ENCODE results near the gene L3MBTL1.
A peak's percentile ranks its signal among the peaks of the same experiment; 100 is the strongest.

L3MBTL1 gene

GRCh38 chr20:43590392-43591303, 83.2 kb downstream of the L3MBTL1 start, which contains the start of gene IFT52:
Gene IFT52, plus strand, starts transcription at chr20:43590937. Its CDS starts 3,762 bp downstream, at chr20:43594699.
- DNase-seq, result peak; percentile 87 to 93
